Measurements from ENCODE around the gene FAM81A.

GRCh38 chr15:59448871-59449270, 10.9 kb downstream of the FAM81A start:
- TF ChIP-seq, protein P1, sequence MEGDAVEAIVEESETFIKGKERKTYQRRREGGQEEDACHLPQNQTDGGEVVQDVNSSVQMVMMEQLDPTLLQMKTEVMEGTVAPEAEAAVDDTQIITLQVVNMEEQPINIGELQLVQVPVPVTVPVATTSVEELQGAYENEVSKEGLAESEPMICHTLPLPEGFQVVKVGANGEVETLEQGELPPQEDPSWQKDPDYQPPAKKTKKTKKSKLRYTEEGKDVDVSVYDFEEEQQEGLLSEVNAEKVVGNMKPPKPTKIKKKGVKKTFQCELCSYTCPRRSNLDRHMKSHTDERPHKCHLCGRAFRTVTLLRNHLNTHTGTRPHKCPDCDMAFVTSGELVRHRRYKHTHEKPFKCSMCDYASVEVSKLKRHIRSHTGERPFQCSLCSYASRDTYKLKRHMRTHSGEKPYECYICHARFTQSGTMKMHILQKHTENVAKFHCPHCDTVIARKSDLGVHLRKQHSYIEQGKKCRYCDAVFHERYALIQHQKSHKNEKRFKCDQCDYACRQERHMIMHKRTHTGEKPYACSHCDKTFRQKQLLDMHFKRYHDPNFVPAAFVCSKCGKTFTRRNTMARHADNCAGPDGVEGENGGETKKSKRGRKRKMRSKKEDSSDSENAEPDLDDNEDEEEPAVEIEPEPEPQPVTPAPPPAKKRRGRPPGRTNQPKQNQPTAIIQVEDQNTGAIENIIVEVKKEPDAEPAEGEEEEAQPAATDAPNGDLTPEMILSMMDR (IDR thresholded peaks at IDR 0.05; ENCODE audit: borderline replicate concordance, extremely low read depth, low read length, poor library complexity, severe bottlenecking), result no peak
- no peak for TF ChIP-seq EZH2 (IDR thresholded peaks at IDR 0.05; ENCODE audit: borderline replicate concordance, low read depth, low read length, severe bottlenecking)
